GM19099 (cell line): ENCODE data around the gene RPS6KA1.

Experiments
- POLR2A ChIP-seq: IDR thresholded peaks from 3 replicates; pipeline ENCODE4 v1.6.1; 2011; ENCODE audit warnings: low read depth; ENCODE audit not compliant: insufficient read length; ENCODE audit errors: extremely low read depth

The RPS6KA1 gene

GRCh38 chr1:26530410-26530894 lies 891 bp downstream of the RPS6KA1 start:
- no peak for TF ChIP-seq POLR2A

- TF ChIP-seq POLR2A, result no peak
These were observed 1.5 kb downstream of the RPS6KA1 start for GRCh38 chr1:26530895-26531598.

- TF ChIP-seq POLR2A, result no peak
These were observed 2.1 kb downstream of the RPS6KA1 start for GRCh38 chr1:26531651-26532131.

GRCh38 chr1:26533951-26534509 lies 4.5 kb downstream of the RPS6KA1 start:
- no peak for TF ChIP-seq POLR2A

- no peak for TF ChIP-seq POLR2A
These were observed 5.6 kb downstream of the RPS6KA1 start for GRCh38 chr1:26535201-26535600.

GRCh38 chr1:26536081-26536480 lies 6.5 kb downstream of the RPS6KA1 start:
- TF ChIP-seq POLR2A, result no peak

GRCh38 chr1:26536521-26536920 lies 7.0 kb downstream of the RPS6KA1 start:
- no peak for TF ChIP-seq POLR2A

GRCh38 chr1:26537951-26538352 lies 8.4 kb downstream of the RPS6KA1 start:
- no peak for TF ChIP-seq POLR2A

GRCh38 chr1:26538480-26539412 lies 9.2 kb downstream of the RPS6KA1 start:
- TF ChIP-seq POLR2A, result no peak

GRCh38 chr1:26539722-26540121 lies 10.2 kb downstream of the RPS6KA1 start:
- TF ChIP-seq POLR2A, result no peak

- no peak for TF ChIP-seq POLR2A
These were observed 10.8 kb downstream of the RPS6KA1 start for GRCh38 chr1:26540351-26540750.

- TF ChIP-seq POLR2A, result no peak
These were observed 11.9 kb downstream of the RPS6KA1 start for GRCh38 chr1:26541431-26541815.

- TF ChIP-seq POLR2A, result peak; percentile 61
These were observed 12.5 kb downstream of the RPS6KA1 start for GRCh38 chr1:26541816-26542711.

GRCh38 chr1:26542771-26543451 lies 13.3 kb downstream of the RPS6KA1 start:
- TF ChIP-seq POLR2A, result peak; percentile 35
